GM21528 (cell line): ENCODE data around the gene FAAP20.
A peak's percentile ranks its signal among the peaks of the same experiment; 100 is the strongest.

Source experiments
- ATAC-seq: cut with Tn5 transposase; IDR thresholded peaks from one replicate; pipeline ENCODE4 v1.9.1; 2021; ENCODE audit warnings: mild to moderate bottlenecking, moderate library complexity; ENCODE audit not compliant: unreplicated experiment, low FRiP score

The FAAP20 gene

GRCh38 chr1:2197707-2198165, 3.2 kb upstream of the FAAP20 start:
- no peak for ATAC-seq

GRCh38 chr1:2196901-2197638, 2.5 kb upstream of the FAAP20 start:
- no peak for ATAC-seq

GRCh38 chr1:2195785-2196184, 1.2 kb upstream of the FAAP20 start:
- ATAC-seq, result no peak

- ATAC-seq, result peak; percentile 61
Measured at GRCh38 chr1:2194898-2195673, 514 bp upstream of the FAAP20 start.

GRCh38 chr1:2193514-2194281, 874 bp downstream of the FAAP20 start:
- no peak for ATAC-seq

GRCh38 chr1:2192031-2192995, 2.3 kb downstream of the FAAP20 start:
- no peak for ATAC-seq

- no peak for ATAC-seq
Measured at GRCh38 chr1:2190491-2190976, 4.0 kb downstream of the FAAP20 start.

GRCh38 chr1:2189459-2190425, 4.8 kb downstream of the FAAP20 start:
- peak; percentile 50 for ATAC-seq

- ATAC-seq, result no peak
Measured at GRCh38 chr1:2188336-2188735, 6.2 kb downstream of the FAAP20 start.

GRCh38 chr1:2187619-2188018, 7.0 kb downstream of the FAAP20 start:
- ATAC-seq, result no peak

GRCh38 chr1:2186901-2187300, 7.7 kb downstream of the FAAP20 start:
- ATAC-seq, result no peak

GRCh38 chr1:2185880-2186855, 8.4 kb downstream of the FAAP20 start:
- no peak for ATAC-seq

GRCh38 chr1:2184934-2185333, 9.6 kb downstream of the FAAP20 start:
- no peak for ATAC-seq

- no peak for ATAC-seq
Measured at GRCh38 chr1:2184531-2184930, 10.0 kb downstream of the FAAP20 start.

- no peak for ATAC-seq
Measured at GRCh38 chr1:2183937-2184334, 10.6 kb downstream of the FAAP20 start.

GRCh38 chr1:2182376-2182775, 12.2 kb downstream of the FAAP20 start:
- no peak for ATAC-seq

- ATAC-seq, result no peak
Measured at GRCh38 chr1:2181752-2182151, 12.8 kb downstream of the FAAP20 start.

GRCh38 chr1:2181271-2181670, 13.3 kb downstream of the FAAP20 start:
- no peak for ATAC-seq
